Stimulated activated CD4-positive, alpha-beta T cell treated with anti-CD3 and anti-CD28 coated beads, Interleukin-15, amount 100 ng/mL, for 1 hour (primary cell): ENCODE data around the gene LTV1.

Source experiments
- DNase-seq, 2 donors: peaks; one replicate each; pipeline ENCODE4 v3.0.0-alpha.2; 2020; ENCODE audit warnings: low read depth in 1 of 2, low spot score in 1 of 2

Gene LTV1

DNA sequence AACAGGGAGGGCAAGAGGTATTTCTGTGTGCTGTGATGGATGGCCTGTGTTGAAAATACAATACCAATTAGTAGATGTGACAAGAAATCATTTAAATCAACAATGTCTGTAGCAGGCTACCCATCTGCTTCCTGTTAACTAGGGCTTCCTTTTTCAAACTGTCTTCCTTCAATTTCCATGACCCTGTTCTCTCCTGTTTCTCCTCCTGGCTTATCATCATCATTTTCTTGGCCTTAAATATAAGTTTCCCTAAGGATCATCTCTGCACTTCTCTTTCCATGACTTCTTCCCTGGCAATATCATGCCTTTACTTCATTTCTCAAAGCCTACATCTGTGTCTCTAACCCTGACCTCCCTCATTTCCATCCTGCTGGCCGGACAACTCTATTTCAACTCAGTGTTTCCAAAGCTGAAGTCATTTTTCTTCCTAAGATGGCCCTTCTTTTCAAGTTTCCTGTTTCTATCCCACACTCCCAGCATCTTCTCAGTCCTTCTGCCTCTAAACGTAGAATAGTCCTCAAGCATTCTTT lies 39.3 kb downstream of the LTV1 start:
- no peak for DNase-seq

DNA sequence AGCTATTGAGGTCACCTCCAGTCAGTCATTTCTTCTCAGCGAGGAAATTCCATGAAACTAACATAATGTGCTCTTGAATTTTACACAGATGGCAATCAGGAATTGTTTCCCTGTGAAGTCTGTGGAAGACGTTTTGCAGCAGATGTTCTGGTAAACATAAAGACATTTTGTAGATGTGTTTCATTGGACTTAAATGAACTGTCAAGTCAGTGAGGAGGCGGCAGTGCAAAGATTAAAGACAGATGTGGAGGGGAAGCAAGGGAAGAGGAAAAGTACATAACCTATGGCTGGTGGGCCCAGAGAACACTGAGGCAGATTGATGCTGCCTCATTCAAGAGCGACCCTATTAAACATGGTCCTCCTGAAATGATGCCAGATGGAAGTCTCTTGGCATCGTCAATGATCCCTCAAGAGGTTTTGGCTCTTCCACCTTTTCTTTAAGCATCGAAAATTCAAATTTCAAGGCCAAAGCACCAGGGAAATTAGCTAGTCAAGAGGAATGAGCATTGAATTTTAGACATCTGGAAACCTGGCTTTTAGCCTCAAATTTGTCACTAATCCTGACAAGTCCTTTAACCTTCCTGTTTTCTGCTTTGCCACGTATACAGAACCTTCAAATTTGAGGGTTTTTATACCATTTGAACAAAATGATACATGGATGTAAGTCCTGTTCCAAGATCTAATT lies 41.2 kb downstream of the LTV1 start:
- DNase-seq = no peak

DNA sequence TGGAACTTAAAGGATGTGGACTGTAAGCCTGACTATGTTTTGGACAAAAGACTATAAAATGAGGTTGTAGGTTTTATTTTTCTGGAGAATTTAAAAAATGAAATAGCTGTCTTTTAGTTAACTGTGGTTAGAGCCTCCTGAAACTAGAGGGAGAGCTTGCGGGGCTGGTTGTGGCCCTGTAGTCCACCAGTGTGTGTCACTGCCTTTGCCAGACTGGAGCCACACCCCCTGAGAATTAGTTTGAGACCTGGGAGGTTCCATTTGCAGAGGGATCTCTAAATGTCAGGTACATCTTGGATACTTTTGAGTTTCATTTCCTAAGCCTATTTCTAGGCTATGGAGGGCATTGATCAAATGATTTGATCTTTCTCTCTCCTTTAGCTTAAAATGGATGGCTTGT lies 42.0 kb downstream of the LTV1 start:
- no peak for DNase-seq

DNA sequence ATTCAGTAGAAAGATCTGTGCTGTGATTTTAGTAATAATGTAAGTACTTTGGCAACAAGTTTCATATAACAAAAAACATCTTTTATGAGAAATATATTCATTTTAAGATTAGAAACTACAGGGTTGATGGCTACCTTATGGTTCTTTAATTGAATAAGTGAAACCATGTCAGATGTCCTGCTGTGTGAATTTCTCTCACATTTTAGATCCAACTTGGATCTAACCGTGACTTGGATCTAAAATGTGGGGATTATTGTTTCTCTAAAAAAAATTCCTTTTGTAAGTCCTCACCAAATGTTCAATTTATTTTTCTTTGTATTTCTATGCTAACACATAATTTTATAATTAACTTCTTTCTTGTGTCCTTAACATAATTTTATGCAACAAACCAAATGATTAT lies 51.5 kb downstream of the LTV1 start:
- DNase-seq = no peak

DNA sequence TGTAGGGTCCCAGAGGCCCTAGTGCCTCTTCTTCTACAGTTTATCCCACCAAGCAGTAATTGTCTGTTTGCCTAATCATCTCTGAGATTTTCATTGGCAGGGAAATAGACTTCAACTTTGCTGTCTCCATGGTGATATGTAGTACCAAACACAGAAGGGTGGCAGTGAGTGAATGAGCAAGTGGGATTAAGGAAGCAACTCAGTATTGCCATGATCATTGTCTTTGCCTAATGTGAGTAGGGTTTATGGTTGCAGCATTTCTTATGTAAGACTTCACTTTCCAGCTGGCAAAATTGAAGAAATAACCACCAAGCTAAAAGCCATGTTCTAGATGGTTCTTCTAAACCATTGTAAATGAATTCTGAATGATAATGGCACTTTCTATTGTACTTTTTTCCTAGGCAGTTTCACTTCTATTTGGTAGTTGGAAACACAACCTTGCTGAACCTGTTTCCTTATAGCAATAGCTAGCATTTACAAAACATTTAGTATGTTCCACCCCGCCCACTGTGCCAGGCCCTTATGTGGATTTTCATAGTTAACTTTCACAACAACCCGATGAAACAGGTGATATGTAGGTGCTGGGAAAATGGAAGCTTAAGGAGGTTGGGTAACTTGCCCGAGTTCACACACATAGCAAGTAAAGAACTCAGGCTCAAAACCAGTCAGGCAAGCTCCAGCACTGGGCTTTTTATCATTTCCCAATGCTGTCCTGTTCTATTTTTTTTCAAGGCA lies 53.2 kb downstream of the LTV1 start:
- DNase-seq = no peak

DNA sequence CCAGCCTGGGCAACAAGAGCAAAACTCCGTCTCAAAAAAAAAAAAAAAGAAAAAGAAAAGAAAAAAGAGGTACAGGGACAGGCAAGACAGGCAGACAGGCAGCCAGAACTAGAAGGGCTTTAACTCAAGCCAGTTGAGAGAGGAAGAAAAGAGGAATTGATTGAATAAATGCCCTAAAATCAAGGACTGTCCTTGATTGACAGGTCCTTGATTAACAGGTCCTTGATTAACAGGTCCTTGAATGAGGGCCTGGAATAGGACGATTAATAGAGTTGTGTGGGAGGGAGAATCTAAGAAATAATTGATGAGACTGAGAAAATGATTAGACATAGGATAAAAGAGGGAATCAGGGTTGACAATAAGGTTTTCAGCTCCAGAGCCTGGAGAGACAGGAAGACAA lies 57.2 kb downstream of the LTV1 start:
- DNase-seq = no peak

DNA sequence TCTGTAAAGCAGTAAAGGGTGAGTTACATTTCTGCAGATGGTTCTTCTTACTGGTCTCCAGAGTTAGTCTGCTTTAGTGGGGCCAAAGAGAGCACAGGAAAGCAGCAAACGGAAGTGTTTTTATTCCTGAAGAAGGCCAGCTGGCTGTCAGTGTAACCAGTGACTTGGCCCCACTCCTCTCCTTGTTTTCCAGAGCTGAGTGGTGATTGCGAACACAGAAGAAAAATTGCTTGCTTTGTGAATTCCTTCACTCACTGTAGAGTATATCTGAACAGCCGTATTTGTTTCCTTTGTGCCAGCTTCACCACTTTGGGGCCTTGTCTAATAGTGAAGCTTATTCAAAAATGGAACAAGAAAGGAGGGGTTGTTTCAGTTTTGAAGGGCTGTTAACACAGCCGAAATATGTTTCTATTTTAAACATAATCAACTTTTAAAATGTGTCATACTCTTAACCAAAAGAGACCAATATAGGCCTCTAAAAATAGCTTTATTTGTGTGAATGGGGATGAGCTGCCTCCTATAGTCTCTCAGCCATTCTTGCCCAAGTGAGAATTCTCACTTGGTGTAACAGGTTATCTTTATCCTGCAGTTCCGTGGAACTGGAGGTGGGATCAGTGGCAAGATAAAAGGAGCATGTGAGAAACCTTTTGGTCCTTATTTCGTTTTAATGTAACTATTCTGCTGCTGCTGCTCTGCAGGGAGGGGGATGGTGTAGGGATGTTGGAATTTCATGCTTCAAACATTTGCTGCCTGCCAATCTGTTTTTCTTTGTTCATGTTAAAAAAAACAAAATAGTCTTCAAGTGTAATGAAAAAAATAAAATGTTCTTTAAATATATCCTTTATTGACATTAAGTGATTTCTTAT lies 59.0 kb downstream of the LTV1 start:
- DNase-seq = no peak

DNA sequence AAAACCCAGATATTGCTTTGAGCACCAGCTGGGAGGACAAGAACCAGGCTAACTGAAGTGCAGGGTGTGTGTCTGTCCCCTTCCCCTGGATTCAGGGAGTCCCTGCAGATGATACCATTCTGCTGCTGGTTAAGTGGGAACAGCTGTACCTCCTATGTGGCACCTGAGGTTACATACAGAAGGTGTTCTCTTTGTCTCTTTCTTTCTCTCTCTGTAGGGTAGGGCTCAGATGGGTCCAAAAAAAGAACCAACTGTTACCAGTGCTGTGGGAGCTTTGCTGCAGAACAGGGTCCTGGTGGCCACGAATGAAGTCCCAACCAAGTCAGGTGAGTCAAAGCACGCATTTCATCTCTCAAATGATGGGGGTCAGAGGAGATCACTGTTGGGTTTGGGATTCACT lies 59.7 kb downstream of the LTV1 start:
- DNase-seq = no peak

DNA sequence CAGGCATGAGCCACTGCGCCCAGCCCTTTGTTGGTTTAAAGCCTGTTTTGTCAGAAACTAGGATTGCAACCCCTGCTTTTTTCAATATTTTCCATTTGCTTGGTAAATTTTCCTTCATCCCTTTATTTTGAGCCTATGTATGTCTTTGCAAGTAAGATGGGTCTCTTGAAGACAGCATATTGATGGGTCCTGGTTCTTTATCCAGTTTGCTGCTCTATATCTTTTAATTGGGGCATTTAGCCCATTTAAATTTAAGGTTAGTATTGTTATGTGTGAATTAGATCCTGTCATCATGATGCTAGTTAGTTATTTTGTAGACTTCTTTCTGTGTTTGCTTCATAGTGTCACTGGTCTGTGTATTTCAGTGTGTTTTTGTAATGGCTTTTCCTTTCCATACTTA lies 67.9 kb downstream of the LTV1 start:
- no peak for DNase-seq

DNA sequence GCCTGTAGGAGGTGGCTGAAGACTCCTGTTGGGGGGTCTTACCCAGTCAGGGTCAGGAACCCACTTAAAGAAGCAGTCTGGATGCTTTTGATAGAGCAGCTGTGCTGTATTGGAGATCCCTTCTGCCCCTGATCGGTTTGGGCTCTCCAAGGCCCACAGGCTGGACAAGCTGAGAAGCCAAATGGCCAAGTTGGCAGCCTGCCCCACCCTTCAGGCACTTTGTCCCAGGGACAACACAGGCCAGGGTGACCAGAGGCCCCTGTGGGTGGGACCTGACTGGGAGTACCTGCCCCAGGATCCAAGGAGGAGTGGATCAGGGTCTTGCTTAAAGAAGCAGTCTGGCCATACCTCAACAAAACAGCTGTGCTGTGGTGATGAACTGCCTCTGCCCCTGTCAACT lies 69.5 kb downstream of the LTV1 start:
- DNase-seq = no peak
